Thoracic aorta (tissue), 2 donors: ENCODE data around the gene HAUS7. TPM values are rescaled to one million over a fixed set of nuclear protein-coding genes. Genes with fewer than 3 reads are reported as not detected.

Source experiments
- ATAC-seq: fragments of 150-250 bp; one replicate; pipeline ENCODE4 v1.8.0; 2017; ENCODE audit warnings: low read depth; ENCODE audit not compliant: insufficient number of reproducible peaks, low FRiP score
- DNase-seq: peaks from one replicate; pipeline ENCODE4 v3.0.0-alpha.2; 2020; ENCODE audit warnings: low spot score
- H3K27ac ChIP-seq, 2 donors: fragments of 200-600 bp; sonication (generic); 1 replicate in 1 of 2; 2 replicates in 1 of 2; pipeline ENCODE4 v1.5.1; 2016; ENCODE audit warnings: mild to moderate bottlenecking in 2 of 2, moderate library complexity in 2 of 2
- H3K27me3 ChIP-seq: fragments of 200-600 bp; sonication (generic); replicated peaks from 2 replicates; pipeline ENCODE4 v1.6.0; 2016; ENCODE audit warnings: mild to moderate bottlenecking; ENCODE audit not compliant: insufficient read depth
- H3K36me3 ChIP-seq: fragments of 200-600 bp; sonication (generic); one replicate; pipeline ENCODE4 v1.5.1; 2016
- H3K4me1 ChIP-seq, 2 donors: fragments of 200-600 bp; sonication (generic); 1 replicate in 1 of 2; 2 replicates in 1 of 2; pipeline versions ENCODE4 v1.5.1 to v1.6.0; 2016; ENCODE audit warnings: low read depth in 2 of 2, mild to moderate bottlenecking in 1 of 2; ENCODE audit not compliant: control insufficient read depth in 1 of 2
- H3K4me3 ChIP-seq: fragments of 200-600 bp; sonication (generic); 2 replicates; pipeline ENCODE4 v1.5.1; 2016; ENCODE audit warnings: mild to moderate bottlenecking
- H3K9me3 ChIP-seq: fragments of 200-600 bp; sonication (generic); 2 replicates; pipeline ENCODE4 v1.5.1; 2016
- CTCF ChIP-seq: fragments of 200-600 bp; sonication (generic); IDR thresholded peaks from one replicate; pipeline ENCODE4 v1.5.1; 2019; ENCODE audit warnings: antibody characterized with exemption
- total RNA-seq, 2 donors: library from RNA; depleted of rRNA; stranded (reverse); fragments of >200 nt; gene quantifications; one replicate each; pipeline versions ENCODE4 v1.1.0 to v1.2.3, GENCODE V29; 2016

The HAUS7 gene
- total RNA-seq, 2 donors from 2014 or later: 111 TPM

GRCh38 chrX:153442463-153442862, 27.9 kb downstream of the HAUS7 start:
- TF ChIP-seq CTCF: no peak
- Histone ChIP-seq H3K27ac (no peak overlapping the region), H3K9me3 (no peaks in the 10 kb centered on the region), H3K4me1 (no peaks in the 10 kb centered on the region), H3K36me3 (no peaks in the 10 kb centered on the region), H3K4me3 (no peak overlapping the region), H3K27me3 (no peaks in the 10 kb centered on the region)
- DNase-seq (no peak), ATAC-seq (no peak)

- H3K9me3 ChIP-seq: no peaks in the 10 kb centered on the region
- no peaks in the 10 kb centered on the region for H3K4me1 ChIP-seq
- no peak for DNase-seq
- H3K27me3 ChIP-seq: no peaks in the 10 kb centered on the region
- H3K36me3 ChIP-seq: no peaks in the 10 kb centered on the region
- H3K27ac ChIP-seq: no peak overlapping the region
- TF ChIP-seq CTCF: no peak
- ATAC-seq: no peak
- no peak overlapping the region for H3K4me3 ChIP-seq
Measured at GRCh38 chrX:153441981-153442380, 28.4 kb downstream of the HAUS7 start.

- no peaks in the 10 kb centered on the region for H3K36me3 ChIP-seq
- H3K27me3 ChIP-seq: no peaks in the 10 kb centered on the region
- no peaks in the 10 kb centered on the region for H3K9me3 ChIP-seq
- no peak for TF ChIP-seq CTCF
- no peak overlapping the region for H3K4me3 ChIP-seq
- no peak overlapping the region for H3K27ac ChIP-seq
- ATAC-seq (no peak), DNase-seq (no peak)
- no peaks in the 10 kb centered on the region for H3K4me1 ChIP-seq
Measured at GRCh38 chrX:153441296-153441695, 29.1 kb downstream of the HAUS7 start.

- H3K27me3 ChIP-seq: no peaks in the 10 kb centered on the region
- no peaks in the 10 kb centered on the region for H3K9me3 ChIP-seq
- H3K4me1 ChIP-seq: no peaks in the 10 kb centered on the region
- ATAC-seq (no peak), DNase-seq (no peak)
- no peak for TF ChIP-seq CTCF
- H3K36me3 ChIP-seq: no peaks in the 10 kb centered on the region
- no peak overlapping the region for H3K4me3 ChIP-seq
- H3K27ac ChIP-seq: no peak overlapping the region
Measured at GRCh38 chrX:153440556-153441135, 29.7 kb downstream of the HAUS7 start.

- Histone ChIP-seq H3K36me3 (no peaks in the 10 kb centered on the region), H3K4me3 (no peak overlapping the region), H3K27me3 (no peaks in the 10 kb centered on the region), H3K4me1 (no peaks in the 10 kb centered on the region), H3K27ac (no peak overlapping the region), H3K9me3 (no peaks in the 10 kb centered on the region)
- TF ChIP-seq CTCF: no peak
- ATAC-seq (no peak), DNase-seq (no peak)
Measured at GRCh38 chrX:153439977-153440376, 30.4 kb downstream of the HAUS7 start.
